ENCODE results near the gene PCTP.

The PCTP gene

GRCh38 chr17:55727275-55727674, 23.6 kb upstream of the PCTP start:
- DNase-seq (ENCODE audit: low read depth, low spot score) = no peak

GRCh38 chr17:55727920-55728319, 22.9 kb upstream of the PCTP start:
- no peak for DNase-seq (ENCODE audit: low read depth, low spot score)

- DNase-seq (ENCODE audit: low read depth, low spot score) = no peak
Observed at GRCh38 chr17:55728361-55728760, 22.5 kb upstream of the PCTP start.

- DNase-seq (ENCODE audit: low read depth, low spot score) = no peak
Observed at GRCh38 chr17:55728833-55729232, 22.0 kb upstream of the PCTP start.

- DNase-seq (ENCODE audit: low read depth, low spot score) = no peak
Observed at GRCh38 chr17:55729484-55729883, 21.4 kb upstream of the PCTP start.

- no peak for DNase-seq (ENCODE audit: low read depth, low spot score)
Observed at GRCh38 chr17:55730380-55730779, 20.5 kb upstream of the PCTP start.

- DNase-seq (ENCODE audit: low read depth, low spot score) = no peak
Observed at GRCh38 chr17:55730808-55731207, 20.0 kb upstream of the PCTP start.

GRCh38 chr17:55731586-55732250, 19.1 kb upstream of the PCTP start:
- no peak for DNase-seq (ENCODE audit: low read depth, low spot score)

GRCh38 chr17:55734128-55734781, 16.6 kb upstream of the PCTP start:
- DNase-seq (ENCODE audit: low read depth, low spot score) = no peak

GRCh38 chr17:55735731-55736405, 15.0 kb upstream of the PCTP start:
- no peak for DNase-seq (ENCODE audit: low read depth, low spot score)

GRCh38 chr17:55737976-55738501, 12.8 kb upstream of the PCTP start:
- no peak for DNase-seq (ENCODE audit: low read depth, low spot score)

- no peak for DNase-seq (ENCODE audit: low read depth, low spot score)
Observed at GRCh38 chr17:55740511-55741355, 10.1 kb upstream of the PCTP start.

- DNase-seq (ENCODE audit: low read depth, low spot score) = no peak
Observed at GRCh38 chr17:55741356-55741700, 9.5 kb upstream of the PCTP start.

- no peak for DNase-seq (ENCODE audit: low read depth, low spot score)
Observed at GRCh38 chr17:55742272-55743102, 8.4 kb upstream of the PCTP start.

- DNase-seq (ENCODE audit: low read depth, low spot score) = no peak
Observed at GRCh38 chr17:55743103-55743679, 7.7 kb upstream of the PCTP start.

GRCh38 chr17:55745258-55745657, 5.6 kb upstream of the PCTP start:
- no peak for DNase-seq (ENCODE audit: low read depth, low spot score)

- no peak for DNase-seq (ENCODE audit: low read depth, low spot score)
Observed at GRCh38 chr17:55746466-55746865, 4.4 kb upstream of the PCTP start.

GRCh38 chr17:55747209-55747608, 3.6 kb upstream of the PCTP start:
- no peak for DNase-seq (ENCODE audit: low read depth, low spot score)

GRCh38 chr17:55748841-55749240, 2.0 kb upstream of the PCTP start:
- DNase-seq (ENCODE audit: low read depth, low spot score) = no peak

GRCh38 chr17:55749985-55750384, 866 bp upstream of the PCTP start:
- DNase-seq (ENCODE audit: low read depth, low spot score) = no peak

All from iPS DF 19.7 (cell line).